HG02642 (cell line): ENCODE data around the gene RPL26.
A peak's percentile ranks its signal among the peaks of the same experiment; 100 is the strongest.

Experiments
- ATAC-seq: cut with Tn5 transposase; IDR thresholded peaks from one replicate; pipeline ENCODE4 v1.9.1; 2021; ENCODE audit warnings: mild to moderate bottlenecking; ENCODE audit not compliant: unreplicated experiment, poor library complexity

The RPL26 gene

GRCh38 chr17:8383143-8383822, at the start of gene RPL26:
Gene RPL26, minus strand, starts transcription at chr17:8383193. Its CDS starts 883 bp downstream, at chr17:8382310.
- ATAC-seq, result peak; percentile 88

- ATAC-seq, result no peak
Measured at GRCh38 chr17:8430966-8431365, 48.0 kb upstream of the RPL26 start.

DNA sequence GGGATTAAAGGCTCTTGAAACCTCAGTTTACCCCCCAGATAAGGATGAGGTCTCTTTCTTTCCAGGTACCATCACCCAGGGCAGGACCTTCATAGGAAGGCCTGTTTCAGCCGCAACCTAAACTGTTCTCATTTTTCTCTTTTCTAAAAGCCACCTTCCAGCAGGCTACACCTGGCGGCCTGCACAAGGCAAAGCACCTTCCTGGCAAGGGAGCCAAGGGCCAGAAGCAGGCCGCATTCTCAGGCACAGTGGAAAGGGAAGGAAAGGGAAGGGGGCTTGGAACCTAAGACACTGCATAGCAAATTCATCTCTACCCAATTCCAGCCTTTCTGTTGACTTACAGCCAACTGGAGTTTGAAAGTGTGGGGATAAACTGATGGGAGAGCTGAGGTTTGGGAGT, 43.8 kb upstream of the RPL26 start:
- ATAC-seq, result no peak

GRCh38 chr17:8426094-8426720, 43.2 kb upstream of the RPL26 start:
- ATAC-seq, result no peak

- no peak for ATAC-seq
Measured at GRCh38 chr17:8421571-8421970, 38.6 kb upstream of the RPL26 start.

- ATAC-seq, result no peak
Measured at GRCh38 chr17:8420041-8420934, 37.3 kb upstream of the RPL26 start.

GRCh38 chr17:8419305-8419704, 36.3 kb upstream of the RPL26 start:
- no peak for ATAC-seq

- no peak for ATAC-seq
Measured at GRCh38 chr17:8418471-8418870, 35.5 kb upstream of the RPL26 start.

DNA sequence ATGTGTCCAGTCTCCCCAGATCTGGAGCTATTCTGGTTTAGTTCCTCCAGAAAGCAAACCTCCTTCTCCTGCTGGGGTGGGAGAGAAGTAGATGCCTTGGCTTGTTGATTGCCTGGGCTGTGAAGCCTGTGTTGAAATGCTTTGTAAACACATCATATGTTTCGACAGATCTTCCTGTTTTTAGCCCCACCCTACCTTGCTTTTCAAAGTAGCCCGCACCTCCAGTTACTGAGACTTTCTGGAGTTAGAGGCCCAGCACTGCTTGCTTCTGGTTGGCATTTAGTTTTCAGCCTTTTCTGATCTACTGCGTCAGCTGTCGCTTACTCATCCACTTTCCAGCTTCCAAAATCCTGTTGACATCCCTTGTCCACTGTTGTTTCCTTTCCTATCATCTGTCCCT, 34.8 kb upstream of the RPL26 start:
- no peak for ATAC-seq

DNA sequence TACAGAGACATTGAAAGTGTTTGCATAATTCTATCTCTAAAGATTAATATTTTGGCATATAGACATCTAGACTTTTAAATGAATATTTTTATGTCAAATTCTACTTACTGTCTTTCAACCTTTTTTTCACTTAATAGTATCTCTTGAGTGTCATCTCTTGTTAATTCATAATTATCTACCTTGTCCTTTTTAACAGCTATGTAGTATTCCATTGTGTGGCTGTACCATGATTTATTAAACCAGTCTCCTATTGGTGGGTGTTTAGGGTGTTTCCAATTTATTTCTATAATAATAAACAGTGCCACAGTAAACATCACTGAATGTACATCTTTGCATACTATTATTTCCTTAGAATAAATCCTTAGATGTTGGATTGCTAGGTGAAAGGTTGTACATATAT, 30.9 kb upstream of the RPL26 start:
- no peak for ATAC-seq

DNA sequence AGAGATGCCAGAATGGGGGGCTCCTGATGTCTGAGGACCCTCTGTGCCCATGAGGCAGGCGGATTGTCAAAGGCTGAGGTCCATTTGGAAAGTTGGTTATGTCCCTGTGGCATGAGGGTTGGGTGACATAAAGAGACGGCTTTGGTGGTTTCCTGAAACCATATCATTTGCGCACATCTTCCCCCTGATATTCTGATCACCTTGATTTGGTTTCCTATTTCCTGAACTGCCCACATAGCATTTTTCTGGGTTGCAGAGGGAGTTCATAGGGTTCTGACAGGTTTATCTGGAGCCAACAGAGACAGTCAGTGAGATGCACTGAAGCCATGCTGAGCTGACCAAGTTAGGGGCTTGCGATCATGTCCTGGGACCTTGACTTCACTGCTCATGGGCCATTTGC, 30.3 kb upstream of the RPL26 start:
- ATAC-seq, result no peak

GRCh38 chr17:8412089-8412488, 29.1 kb upstream of the RPL26 start:
- no peak for ATAC-seq

- no peak for ATAC-seq
Measured at GRCh38 chr17:8410883-8411238, 27.9 kb upstream of the RPL26 start.

GRCh38 chr17:8409966-8410882, 27.2 kb upstream of the RPL26 start:
- peak; percentile 44 for ATAC-seq

GRCh38 chr17:8408371-8408770, 25.4 kb upstream of the RPL26 start:
- ATAC-seq, result no peak

- no peak for ATAC-seq
Measured at GRCh38 chr17:8406174-8406573, 23.2 kb upstream of the RPL26 start.

DNA sequence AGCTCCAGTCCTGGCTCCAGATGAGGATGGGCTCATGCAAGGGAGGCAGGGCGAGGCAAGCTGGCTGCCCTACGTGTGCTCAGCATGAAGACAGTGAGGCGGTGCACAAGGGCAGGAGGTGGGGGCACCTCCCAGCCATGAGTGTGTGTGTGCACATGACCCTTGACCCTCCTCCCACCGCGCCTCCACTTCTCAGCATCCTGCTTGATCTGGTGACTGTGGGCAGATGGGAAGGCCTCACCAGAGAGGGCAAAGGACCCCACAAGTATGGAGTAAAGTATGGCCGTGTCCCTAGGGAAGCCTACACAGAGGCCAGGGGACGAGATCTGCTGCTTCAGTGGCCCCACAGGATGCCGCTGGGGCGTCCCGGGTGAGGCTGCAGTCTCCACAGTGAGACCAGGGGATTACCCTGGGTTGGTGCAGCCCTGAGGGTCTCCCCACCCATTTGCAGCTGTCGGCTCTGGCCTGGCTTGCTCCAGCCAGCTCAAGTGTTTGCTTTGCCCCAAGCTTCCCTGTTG, 22.6 kb upstream of the RPL26 start:
- ATAC-seq, result no peak

DNA sequence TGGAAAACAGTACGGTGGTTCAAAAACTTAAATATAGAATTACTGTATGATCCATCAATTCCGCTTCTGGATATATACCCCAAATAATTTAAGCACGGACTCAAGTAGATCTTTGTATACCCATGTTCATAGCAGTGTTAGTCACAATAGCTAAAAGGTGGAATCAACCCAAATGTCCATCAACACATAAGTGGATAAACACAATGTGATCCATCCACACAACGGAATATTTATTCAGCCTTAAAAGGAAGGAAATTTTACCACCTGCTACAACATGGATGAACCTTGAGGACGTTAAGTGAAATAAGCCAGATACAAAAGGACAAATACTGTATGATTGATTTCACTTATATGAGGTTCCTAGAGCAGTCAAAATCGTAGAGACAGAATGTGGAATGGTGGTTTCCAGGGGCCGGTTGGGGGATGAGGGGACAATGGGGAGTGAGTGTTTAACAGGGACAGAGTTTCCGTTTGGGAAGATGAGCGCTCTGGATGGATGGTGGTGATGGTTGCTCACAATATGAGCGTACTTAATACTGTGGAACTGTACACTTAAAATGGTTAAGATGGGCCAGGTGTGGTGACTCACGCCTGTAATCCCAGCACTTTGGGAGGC, 20.0 kb upstream of the RPL26 start:
- no peak for ATAC-seq

- no peak for ATAC-seq
Measured at GRCh38 chr17:8401107-8401506, 18.1 kb upstream of the RPL26 start.

GRCh38 chr17:8398980-8399379, 16.0 kb upstream of the RPL26 start:
- ATAC-seq, result no peak
